Mucosa of descending colon (tissue), 3 donors: ENCODE results near the gene TULP4. TPM values are rescaled to one million over a fixed set of nuclear protein-coding genes. Genes with fewer than 3 reads are reported as not detected.

Experiments used
- ATAC-seq: fragments of 200-7000 bp; cut with Tn5 transposase; one replicate; pipeline ENCODE4 v1.9.1; 2020; ENCODE audit warnings: mild to moderate bottlenecking, moderate library complexity
- DNase-seq, 3 donors: peaks; one replicate each; pipeline ENCODE4 v3.0.0-alpha.2; 2020
- H3K36me3 ChIP-seq: fragments of 200-600 bp; one replicate; pipeline ENCODE4 v1.8.0; 2021; ENCODE audit warnings: low read depth, mild to moderate bottlenecking
- H3K4me1 ChIP-seq: fragments of 200-600 bp; one replicate; pipeline ENCODE4 v1.8.0; 2021; ENCODE audit warnings: low read depth, mild to moderate bottlenecking
- H3K4me3 ChIP-seq: fragments of 200-600 bp; one replicate; pipeline ENCODE4 v1.8.0; 2021; ENCODE audit warnings: mild to moderate bottlenecking
- H3K9me3 ChIP-seq: fragments of 200-600 bp; one replicate; pipeline ENCODE4 v1.8.0; 2021; ENCODE audit warnings: mild to moderate bottlenecking
- intact Hi-C, 2 donors: fragments of 100-400 bp; cut with DNase I in 1 of 2; cut with micrococcal nuclease in 1 of 2; formaldehyde crosslinking; loops; one replicate each; pipeline versions ENCODE4 v1.11.0 to v1.11.1; 2022; cut with DNase I, micrococcal nuclease
- total RNA-seq, 3 donors: library from RNA; stranded (reverse); fragmentation: NEBNext Ultra II Directional in 2 of 3; extraction: Animal tissue kit (Norgen Biotek cat#: 25700) in 2 of 3; gene quantifications; one replicate each; pipeline versions ENCODE4 v1.2.1 to v1.2.4, GENCODE V29; 2021 to 2023
- TF ChIP-seq, protein P1 (sequence below): fragments of 200-600 bp; IDR thresholded peaks from one replicate; pipeline ENCODE4 v1.8.0; 2022; ENCODE audit warnings: antibody characterized with exemption, mild to moderate bottlenecking
- donor health status: DM: no; HTN: no; CAD: no; lungs with moderate emphysema.
- donor health status: DM: no; HTN: no; CAD: no.
- donor health status: DM: no; HTN: yes; CAD: no.

Gene TULP4
- total RNA-seq, 3 donors from 2014 or later, result 70.4 to 122 (median 83.6) TPM

DNA sequence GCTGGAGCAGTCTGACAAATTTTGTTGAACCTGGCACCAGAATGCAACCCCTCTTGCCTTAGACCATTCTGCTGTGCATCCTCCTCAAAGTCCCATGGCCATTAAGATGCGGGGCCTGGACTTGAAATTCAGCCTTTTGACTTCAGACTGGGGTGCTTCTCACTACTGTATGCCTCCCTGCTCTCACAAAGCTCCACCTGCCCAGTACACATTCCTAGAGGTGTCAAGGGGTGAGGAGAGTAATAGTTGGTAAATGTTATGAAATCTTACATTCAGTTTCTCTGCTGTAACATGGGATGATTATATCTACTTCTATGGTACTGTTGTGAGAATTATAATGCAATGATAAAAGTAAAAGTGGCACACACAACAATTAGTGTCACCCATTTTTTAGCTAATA lies 70.8 kb downstream of the TULP4 start:
- TF ChIP-seq, protein P1, sequence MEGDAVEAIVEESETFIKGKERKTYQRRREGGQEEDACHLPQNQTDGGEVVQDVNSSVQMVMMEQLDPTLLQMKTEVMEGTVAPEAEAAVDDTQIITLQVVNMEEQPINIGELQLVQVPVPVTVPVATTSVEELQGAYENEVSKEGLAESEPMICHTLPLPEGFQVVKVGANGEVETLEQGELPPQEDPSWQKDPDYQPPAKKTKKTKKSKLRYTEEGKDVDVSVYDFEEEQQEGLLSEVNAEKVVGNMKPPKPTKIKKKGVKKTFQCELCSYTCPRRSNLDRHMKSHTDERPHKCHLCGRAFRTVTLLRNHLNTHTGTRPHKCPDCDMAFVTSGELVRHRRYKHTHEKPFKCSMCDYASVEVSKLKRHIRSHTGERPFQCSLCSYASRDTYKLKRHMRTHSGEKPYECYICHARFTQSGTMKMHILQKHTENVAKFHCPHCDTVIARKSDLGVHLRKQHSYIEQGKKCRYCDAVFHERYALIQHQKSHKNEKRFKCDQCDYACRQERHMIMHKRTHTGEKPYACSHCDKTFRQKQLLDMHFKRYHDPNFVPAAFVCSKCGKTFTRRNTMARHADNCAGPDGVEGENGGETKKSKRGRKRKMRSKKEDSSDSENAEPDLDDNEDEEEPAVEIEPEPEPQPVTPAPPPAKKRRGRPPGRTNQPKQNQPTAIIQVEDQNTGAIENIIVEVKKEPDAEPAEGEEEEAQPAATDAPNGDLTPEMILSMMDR, result no peak
- Histone ChIP-seq H3K9me3 (no peaks in the 10 kb centered on the region), H3K4me1 (no peaks in the 10 kb centered on the region), H3K4me3 (no peak overlapping the region), H3K36me3 (no peaks in the 10 kb centered on the region)
- no peak for ATAC-seq
- intact Hi-C loops, result no loop called here
- no peak for DNase-seq

DNA sequence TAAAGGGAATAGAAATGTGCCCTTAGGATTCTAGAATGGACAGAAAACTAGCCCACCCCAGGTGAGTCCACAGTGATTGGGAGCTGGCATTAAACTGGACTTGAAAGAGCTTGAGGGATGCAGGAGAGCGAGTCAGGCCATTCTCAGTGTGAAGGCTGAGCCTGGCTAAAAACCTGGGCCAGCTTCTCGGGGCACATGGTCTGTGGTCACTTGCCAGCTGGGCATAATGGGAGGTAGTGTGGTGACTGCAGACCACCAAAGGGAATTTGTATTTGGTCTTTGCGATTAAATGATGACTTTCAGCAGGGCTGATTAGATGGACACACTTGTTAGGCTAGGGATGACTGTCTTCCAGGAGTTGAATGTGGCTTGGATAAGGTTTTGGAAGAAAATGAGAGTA lies 71.3 kb downstream of the TULP4 start:
- H3K36me3 ChIP-seq, result no peaks in the 10 kb centered on the region
- TF ChIP-seq, protein P1, result no peak
- H3K4me3 ChIP-seq, result no peak overlapping the region
- intact Hi-C loops, result no loop called here
- no peaks in the 10 kb centered on the region for H3K9me3 ChIP-seq
- ATAC-seq (no peak), DNase-seq (no peak)
- no peaks in the 10 kb centered on the region for H3K4me1 ChIP-seq

DNA sequence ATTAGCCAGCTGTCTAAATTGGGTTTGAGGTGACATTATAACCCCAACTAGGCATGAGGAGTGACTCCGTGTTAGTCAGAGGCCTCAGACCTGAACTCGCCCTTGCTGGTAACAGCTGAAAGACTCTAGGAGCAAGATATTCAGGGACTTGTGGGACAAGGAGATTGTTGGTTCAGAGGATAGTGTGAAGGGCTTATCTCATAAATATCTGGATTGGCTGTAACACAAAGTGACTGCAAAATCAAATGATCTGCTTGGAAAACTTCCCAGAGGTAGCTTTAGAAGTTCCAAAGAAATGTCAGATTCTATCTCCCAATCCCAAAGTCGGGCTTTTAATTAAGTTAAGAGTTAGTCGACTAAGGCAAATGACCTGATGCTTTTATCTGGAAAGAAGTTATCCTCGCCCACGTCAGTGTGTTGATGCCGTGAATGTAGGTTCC lies 72.4 kb downstream of the TULP4 start:
- Histone ChIP-seq H3K9me3 (no peaks in the 10 kb centered on the region), H3K36me3 (no peaks in the 10 kb centered on the region)
- no peak for ATAC-seq

DNA sequence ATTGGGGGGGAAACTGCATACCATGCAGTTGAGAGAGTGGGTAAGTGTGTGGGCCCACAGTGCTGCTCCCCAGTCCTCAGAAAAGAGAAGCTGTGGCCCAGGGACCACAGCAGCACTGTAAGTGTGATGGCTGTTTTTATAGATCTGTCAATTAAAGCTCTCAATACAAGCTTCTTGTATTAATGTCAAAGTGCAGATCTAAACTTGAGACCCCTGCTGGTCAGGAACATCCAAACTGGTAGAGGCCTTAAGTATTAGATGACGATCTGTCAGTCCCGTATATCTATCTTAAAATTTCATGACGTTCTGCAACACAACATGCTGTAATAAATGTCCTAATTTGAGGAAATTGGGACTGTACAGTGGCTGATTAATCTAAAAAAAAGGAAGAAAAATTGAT lies 74.8 kb downstream of the TULP4 start:
- intact Hi-C loops, result no loop called here
- Histone ChIP-seq H3K4me3 (no peak overlapping the region), H3K9me3 (peaks cover 5% of the 10 kb centered on the region), H3K4me1 (no peaks in the 10 kb centered on the region), H3K36me3 (no peaks in the 10 kb centered on the region)
- TF ChIP-seq, protein P1, result no peak
- ATAC-seq (no peak), DNase-seq (no peak)

More for the DNA sequence above, 72.4 kb downstream of the TULP4 start:
- DNase-seq, result no peak
- no peak overlapping the region for H3K4me3 ChIP-seq
- intact Hi-C loops, result no loop called here
- H3K4me1 ChIP-seq, result no peaks in the 10 kb centered on the region
- TF ChIP-seq, protein P1, result no peak

DNA sequence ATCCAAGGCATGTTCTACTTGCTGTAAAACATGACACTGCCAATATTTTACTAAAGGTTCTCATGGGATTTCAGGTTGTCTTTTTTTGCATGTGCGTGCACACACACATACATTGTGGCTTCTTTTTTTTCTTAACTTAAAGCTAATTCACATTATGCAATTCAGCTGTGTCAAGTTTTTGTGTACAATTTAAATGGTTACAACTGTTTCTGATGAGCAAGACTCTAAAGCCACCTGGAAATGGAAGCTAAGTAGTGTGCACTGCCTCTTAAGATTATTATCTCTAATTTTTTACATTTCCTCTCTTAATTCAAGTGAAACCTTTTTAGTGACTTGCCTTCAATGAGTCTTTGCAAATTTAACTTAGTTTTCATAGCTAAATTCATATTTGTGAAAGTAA lies 75.3 kb downstream of the TULP4 start:
- intact Hi-C loops, result no loop called here
- Histone ChIP-seq H3K36me3 (no peaks in the 10 kb centered on the region), H3K9me3 (peaks cover 7% of the 10 kb centered on the region), H3K4me3 (no peak overlapping the region), H3K4me1 (no peaks in the 10 kb centered on the region)
- no peak for ATAC-seq
- TF ChIP-seq, protein P1, result no peak
- no peak for DNase-seq

DNA sequence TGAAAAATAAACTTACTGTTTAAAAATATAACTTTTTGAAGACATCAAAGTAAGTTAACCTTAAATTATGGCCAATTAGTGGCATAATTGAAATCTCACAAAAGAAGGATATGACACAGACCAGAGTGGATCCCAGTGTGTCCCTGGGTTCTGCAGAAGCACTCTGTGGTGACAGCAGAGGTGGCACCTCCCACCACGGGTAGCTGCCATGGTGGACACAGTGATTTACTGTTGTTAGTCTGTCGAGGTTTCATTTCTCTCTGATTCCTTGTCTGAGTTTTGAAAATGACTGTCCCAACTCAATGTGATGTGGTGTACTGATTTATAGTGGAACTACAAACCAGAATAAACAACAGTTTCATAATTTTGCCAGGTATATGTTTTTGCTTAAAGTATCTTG lies 76.5 kb downstream of the TULP4 start:
- DNase-seq, result no peak
- Histone ChIP-seq H3K4me1 (no peaks in the 10 kb centered on the region), H3K36me3 (no peaks in the 10 kb centered on the region), H3K4me3 (no peak overlapping the region), H3K9me3 (peaks cover 7% of the 10 kb centered on the region)
- TF ChIP-seq, protein P1, result no peak
- ATAC-seq, result no peak
- intact Hi-C loops, result no loop called here
